Astrocyte (in vitro differentiated cells and primary cell): ENCODE results near the gene CDC42BPA. TPM values are rescaled to one million over a fixed set of nuclear protein-coding genes. Genes with fewer than 3 reads are reported as not detected.

Experiments used
- DNase-seq: peaks from one replicate; pipeline ENCODE4 v3.0.0-alpha.2; 2010; ENCODE audit warnings: low read depth
- FAIRE-seq: peaks from 2 replicates; lab custom pipeline; 2011; peaks lifted over from hg19 to GRCh38; lab: Jason Lieb, UNC
- H2AFZ ChIP-seq: 2 replicates; pipeline ENCODE4 v1.6.0; 2012; ENCODE audit warnings: low read depth, low read length, inconsistent platforms
- H3K27ac ChIP-seq: 2 replicates; pipeline ENCODE4 v1.5.1; 2011; ENCODE audit warnings: low read depth, low read length, inconsistent platforms
- H3K27me3 ChIP-seq: 2 replicates; pipeline ENCODE4 v1.6.0; 2011; ENCODE audit warnings: low read length, inconsistent platforms; ENCODE audit not compliant: insufficient read depth
- H3K36me3 ChIP-seq: 2 replicates; pipeline ENCODE4 v1.5.1; 2011; ENCODE audit warnings: low read length, inconsistent platforms; ENCODE audit not compliant: insufficient read depth
- H3K4me1 ChIP-seq: 2 replicates; pipeline ENCODE4 v1.5.1; 2011; ENCODE audit warnings: low read length, inconsistent platforms; ENCODE audit not compliant: insufficient read depth
- H3K4me2 ChIP-seq: 2 replicates; pipeline ENCODE4 v1.6.0; 2012; ENCODE audit warnings: low read length, inconsistent platforms
- H3K4me3 ChIP-seq: 2 replicates; pipeline ENCODE4 v1.5.1; 2011; ENCODE audit warnings: low read depth, mild to moderate bottlenecking, low read length, inconsistent platforms; ENCODE audit not compliant: insufficient read depth
- H3K79me2 ChIP-seq: 2 replicates; pipeline ENCODE4 v1.6.0; 2012; ENCODE audit warnings: mild to moderate bottlenecking, low read length, inconsistent platforms; ENCODE audit not compliant: insufficient read depth
- H3K9ac ChIP-seq: 2 replicates; pipeline ENCODE4 v1.6.0; 2012; ENCODE audit warnings: mild to moderate bottlenecking, low read length, inconsistent platforms
- H3K9me3 ChIP-seq: 2 replicates; pipeline ENCODE4 v1.5.1; 2012; ENCODE audit warnings: low read depth, mild to moderate bottlenecking, low read length, inconsistent platforms; ENCODE audit not compliant: insufficient read depth
- H4K20me1 ChIP-seq: 2 replicates; pipeline ENCODE4 v1.6.0; 2012; ENCODE audit warnings: low read length, inconsistent platforms; ENCODE audit not compliant: insufficient read depth
- H3K27ac Mint-ChIP-seq: one replicate; pipeline ENCODE4 v1.8.0; 2021; ENCODE audit warnings: mild to moderate bottlenecking, mixed read lengths; ENCODE audit not compliant: unreplicated experiment
- H3K27me3 Mint-ChIP-seq: one replicate; pipeline ENCODE4 v1.8.0; 2021; ENCODE audit warnings: low read depth, mixed read lengths; ENCODE audit not compliant: unreplicated experiment
- H3K36me3 Mint-ChIP-seq: one replicate; pipeline ENCODE4 v1.8.0; 2021; ENCODE audit warnings: low read depth, mixed read lengths; ENCODE audit not compliant: unreplicated experiment
- H3K4me1 Mint-ChIP-seq: one replicate; pipeline ENCODE4 v1.8.0; 2021; ENCODE audit warnings: low read depth, mixed read lengths; ENCODE audit not compliant: unreplicated experiment
- H3K4me3 Mint-ChIP-seq: one replicate; pipeline ENCODE4 v1.8.0; 2021; ENCODE audit warnings: mild to moderate bottlenecking, moderate library complexity, mixed read lengths; ENCODE audit not compliant: unreplicated experiment
- H3K9me3 Mint-ChIP-seq: one replicate; pipeline ENCODE4 v1.8.0; 2021; ENCODE audit warnings: mild to moderate bottlenecking, mixed read lengths; ENCODE audit not compliant: unreplicated experiment
- CTCF ChIP-seq: IDR thresholded peaks from 2 replicates; pipeline ENCODE4 v1.5.1; 2011; ENCODE audit warnings: low read depth, mild to moderate bottlenecking, inconsistent platforms, low read length, moderate library complexity; ENCODE audit not compliant: insufficient read depth
- EZH2 ChIP-seq: IDR thresholded peaks from 2 replicates; pipeline ENCODE4 v1.6.1; 2012; ENCODE audit warnings: mild to moderate bottlenecking, low read length, inconsistent platforms; ENCODE audit not compliant: insufficient read depth
- total RNA-seq: library from RNA; stranded (reverse); gene quantifications from 2 replicates; pipeline ENCODE4 v1.2.1, GENCODE V29; 2021

Gene CDC42BPA
- total RNA-seq, 1 donor from 2014 or later: 34.5 TPM

- H3K36me3 Mint-ChIP-seq: peaks cover 2% of the 10 kb centered on the region
These were observed 90.1 kb downstream of the CDC42BPA start for GRCh38 chr1:227228201-227228600.

GRCh38 chr1:227227761-227228160 is 90.5 kb downstream of the CDC42BPA start:
- Mint-ChIP-seq H3K27ac (no peak overlapping the region), H3K27me3 (no peaks in the 10 kb centered on the region)
- DNase-seq: no peak

More at GRCh38 chr1:227228201-227228600, 90.1 kb downstream of the CDC42BPA start:
- no peak overlapping the region for H3K4me3 ChIP-seq
- H3K4me1 ChIP-seq: peaks cover 13% of the 10 kb centered on the region
- no peaks in the 10 kb centered on the region for H3K27me3 Mint-ChIP-seq
- TF ChIP-seq CTCF (no peak), EZH2 (no peak)
- no peak overlapping the region for H3K9ac ChIP-seq
- FAIRE-seq: no peak
- H4K20me1 ChIP-seq: no peaks in the 10 kb centered on the region
- no peaks in the 10 kb centered on the region for H3K36me3 ChIP-seq
- peaks cover 4% of the 10 kb centered on the region for H3K9me3 Mint-ChIP-seq
- no peak overlapping the region for H2AFZ ChIP-seq
- H3K4me1 Mint-ChIP-seq: peaks cover 12% of the 10 kb centered on the region
- H3K9me3 ChIP-seq: no peaks in the 10 kb centered on the region
- no peak overlapping the region for H3K4me2 ChIP-seq
- no peaks in the 10 kb centered on the region for H3K27me3 ChIP-seq
- peaks cover 25% of the 10 kb centered on the region for H3K79me2 ChIP-seq
- no peak overlapping the region for H3K27ac ChIP-seq
- DNase-seq: no peak
- H3K27ac Mint-ChIP-seq: no peak overlapping the region
- no peak overlapping the region for H3K4me3 Mint-ChIP-seq

More at GRCh38 chr1:227227761-227228160, 90.5 kb downstream of the CDC42BPA start:
- Histone ChIP-seq H3K4me1 (peaks cover 13% of the 10 kb centered on the region), H3K79me2 (peaks cover 29% of the 10 kb centered on the region), H2AFZ (no peak overlapping the region), H4K20me1 (no peaks in the 10 kb centered on the region), H3K27ac (no peak overlapping the region), H3K9me3 (no peaks in the 10 kb centered on the region), H3K9ac (no peak overlapping the region), H3K4me2 (no peak overlapping the region), H3K27me3 (no peaks in the 10 kb centered on the region), H3K36me3 (no peaks in the 10 kb centered on the region), H3K4me3 (no peak overlapping the region)
- H3K36me3 Mint-ChIP-seq: peaks cover 2% of the 10 kb centered on the region
- TF ChIP-seq EZH2 (no peak), CTCF (no peak)
- H3K9me3 Mint-ChIP-seq: peaks cover 4% of the 10 kb centered on the region
- no peak overlapping the region for H3K4me3 Mint-ChIP-seq
- H3K4me1 Mint-ChIP-seq: peaks cover 14% of the 10 kb centered on the region
- peak; percentile 17 for FAIRE-seq
